Left ventricle myocardium inferior (tissue), 1 donor: Measurements from ENCODE around the gene TULP1. TPM values are rescaled to one million over a fixed set of nuclear protein-coding genes. Genes with fewer than 3 reads are reported as not detected.
A peak's percentile ranks its signal among the peaks of the same experiment; 100 is the strongest.

Source experiments
- DNase-seq: peaks from one replicate; pipeline ENCODE4 v3.0.0-alpha.2; 2020
- H3K27ac ChIP-seq: fragments of 200-600 bp; replicated peaks from 2 replicates; pipeline ENCODE4 v1.8.0; 2021
- H3K27me3 ChIP-seq: fragments of 200-600 bp; 2 replicates; pipeline ENCODE4 v1.8.0; 2021; ENCODE audit warnings: low read depth
- H3K36me3 ChIP-seq: fragments of 200-600 bp; 2 replicates; pipeline ENCODE4 v1.8.0; 2021
- H3K4me1 ChIP-seq: fragments of 200-600 bp; 2 replicates; pipeline ENCODE4 v1.8.0; 2021
- H3K4me3 ChIP-seq: fragments of 200-600 bp; 2 replicates; pipeline ENCODE4 v1.8.0; 2021; ENCODE audit warnings: mild to moderate bottlenecking, moderate library complexity
- H3K9me3 ChIP-seq: fragments of 200-600 bp; replicated peaks from 2 replicates; pipeline ENCODE4 v1.8.0; 2021
- intact Hi-C: fragments of 100-400 bp; cut with micrococcal nuclease; formaldehyde crosslinking; loops from one replicate; pipeline ENCODE4 v1.11.0; 2022
- total RNA-seq: library from RNA; stranded (reverse); fragmentation: NEBNext Ultra II Directional; extraction: Animal tissue kit (Norgen Biotek cat#: 25700); gene quantifications from one replicate; pipeline ENCODE4 v1.2.1, GENCODE V29; 2021
- TF ChIP-seq, protein P1 (sequence below): fragments of 200-600 bp; IDR thresholded peaks from 2 replicates; pipeline ENCODE4 v1.8.0; 2021; ENCODE audit warnings: antibody characterized with exemption, mild to moderate bottlenecking, borderline replicate concordance
- donor health status: DM: no; HTN: yes; CAD: no; lungs with severe emphysema.

The TULP1 gene
- total RNA-seq, 1 donor from 2014 or later: not detected

DNA sequence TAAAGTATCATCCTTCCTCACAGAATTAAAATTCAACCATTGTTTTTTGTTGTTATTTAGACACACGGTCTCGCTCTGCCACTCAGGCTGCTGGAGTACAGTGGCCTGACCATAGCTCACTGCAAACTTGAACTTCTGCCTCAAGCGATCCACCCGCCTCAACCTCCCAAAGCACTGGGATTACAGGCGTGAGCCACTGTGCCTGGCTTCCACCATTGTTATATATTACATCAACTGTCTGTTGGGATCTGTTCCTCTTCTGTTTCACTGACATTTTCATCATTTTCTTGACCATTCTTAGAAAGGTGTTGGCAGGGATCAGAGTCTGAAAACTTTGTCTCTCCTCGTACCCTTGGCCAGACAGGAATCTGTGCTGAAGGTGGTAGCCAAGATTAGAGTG lies 21.3 kb upstream of the TULP1 start:
- Histone ChIP-seq H3K4me3 (no peak overlapping the region), H3K9me3 (no peaks in the 10 kb centered on the region), H3K27ac (no peak overlapping the region), H3K4me1 (no peaks in the 10 kb centered on the region), H3K27me3 (peaks cover 39% of the 10 kb centered on the region), H3K36me3 (no peaks in the 10 kb centered on the region)
- intact Hi-C loops: no loop called here
- no peak for DNase-seq
- TF ChIP-seq, protein P1, sequence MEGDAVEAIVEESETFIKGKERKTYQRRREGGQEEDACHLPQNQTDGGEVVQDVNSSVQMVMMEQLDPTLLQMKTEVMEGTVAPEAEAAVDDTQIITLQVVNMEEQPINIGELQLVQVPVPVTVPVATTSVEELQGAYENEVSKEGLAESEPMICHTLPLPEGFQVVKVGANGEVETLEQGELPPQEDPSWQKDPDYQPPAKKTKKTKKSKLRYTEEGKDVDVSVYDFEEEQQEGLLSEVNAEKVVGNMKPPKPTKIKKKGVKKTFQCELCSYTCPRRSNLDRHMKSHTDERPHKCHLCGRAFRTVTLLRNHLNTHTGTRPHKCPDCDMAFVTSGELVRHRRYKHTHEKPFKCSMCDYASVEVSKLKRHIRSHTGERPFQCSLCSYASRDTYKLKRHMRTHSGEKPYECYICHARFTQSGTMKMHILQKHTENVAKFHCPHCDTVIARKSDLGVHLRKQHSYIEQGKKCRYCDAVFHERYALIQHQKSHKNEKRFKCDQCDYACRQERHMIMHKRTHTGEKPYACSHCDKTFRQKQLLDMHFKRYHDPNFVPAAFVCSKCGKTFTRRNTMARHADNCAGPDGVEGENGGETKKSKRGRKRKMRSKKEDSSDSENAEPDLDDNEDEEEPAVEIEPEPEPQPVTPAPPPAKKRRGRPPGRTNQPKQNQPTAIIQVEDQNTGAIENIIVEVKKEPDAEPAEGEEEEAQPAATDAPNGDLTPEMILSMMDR: no peak

DNA sequence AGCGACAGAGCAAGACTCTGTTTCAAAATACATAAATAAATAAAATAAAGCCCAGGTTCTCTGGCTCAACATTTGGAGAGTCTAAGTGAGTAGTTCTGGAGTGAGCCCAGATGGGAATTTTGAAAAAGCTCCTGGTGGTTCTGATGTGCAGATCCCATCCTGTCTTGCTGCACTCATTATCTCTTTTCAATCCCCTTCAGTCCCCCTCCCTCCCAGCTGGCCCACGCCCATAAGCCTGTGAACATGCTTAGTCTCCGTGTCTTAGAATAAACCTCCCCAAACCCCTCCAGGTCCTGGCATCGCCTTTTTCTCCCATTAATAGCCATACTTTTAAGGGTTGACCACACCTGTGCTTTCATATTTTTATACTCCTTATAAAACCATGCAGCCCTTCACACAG lies 19.4 kb upstream of the TULP1 start:
- Histone ChIP-seq H3K27ac (no peak overlapping the region), H3K4me1 (no peaks in the 10 kb centered on the region), H3K4me3 (no peak overlapping the region), H3K36me3 (no peaks in the 10 kb centered on the region), H3K9me3 (no peaks in the 10 kb centered on the region), H3K27me3 (peaks cover 40% of the 10 kb centered on the region)
- DNase-seq: no peak
- intact Hi-C loops: no loop called here
- TF ChIP-seq, protein P1: no peak

DNA sequence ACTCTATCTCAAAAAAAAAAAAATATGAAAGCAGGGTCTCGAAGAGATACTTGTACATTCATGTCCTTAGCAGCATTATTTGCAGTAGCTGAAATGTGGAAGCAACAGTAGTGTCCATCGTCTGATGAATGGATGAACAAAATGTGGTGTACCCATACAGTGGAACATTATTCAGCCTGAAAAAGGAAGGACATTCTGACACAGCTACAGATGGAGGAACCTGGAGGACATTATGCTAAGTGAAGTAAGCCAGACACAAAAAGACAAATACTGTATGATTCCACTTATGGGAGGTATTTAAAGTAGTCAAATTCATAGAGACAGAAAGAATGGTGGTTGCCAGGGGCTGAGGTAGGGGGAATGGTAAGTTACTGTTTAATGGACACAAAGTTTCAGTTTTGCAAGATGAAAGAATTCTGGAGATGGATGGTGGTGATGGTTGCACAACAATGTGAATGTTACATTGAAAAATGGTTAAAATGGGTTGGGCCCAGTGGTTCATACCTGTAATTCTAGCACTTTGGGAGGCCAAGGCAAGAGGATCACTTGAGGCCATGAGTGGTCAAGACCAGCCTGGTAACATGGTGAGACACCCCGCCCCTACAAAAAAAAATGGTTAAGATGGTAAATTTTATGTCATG lies 11.8 kb upstream of the TULP1 start:
- H3K27me3 ChIP-seq: peaks cover 13% of the 10 kb centered on the region
- intact Hi-C loops: loop anchor here (5.0 kb wide), 1 partner anchor 213 kb away; the partner anchor contains the start of gene ARMC12
- H3K36me3 ChIP-seq: no peaks in the 10 kb centered on the region
- TF ChIP-seq, protein P1: no peak
- H3K27ac ChIP-seq: no peak overlapping the region
- H3K4me1 ChIP-seq: no peaks in the 10 kb centered on the region
- no peaks in the 10 kb centered on the region for H3K9me3 ChIP-seq
- no peak overlapping the region for H3K4me3 ChIP-seq
- no peak for DNase-seq

DNA sequence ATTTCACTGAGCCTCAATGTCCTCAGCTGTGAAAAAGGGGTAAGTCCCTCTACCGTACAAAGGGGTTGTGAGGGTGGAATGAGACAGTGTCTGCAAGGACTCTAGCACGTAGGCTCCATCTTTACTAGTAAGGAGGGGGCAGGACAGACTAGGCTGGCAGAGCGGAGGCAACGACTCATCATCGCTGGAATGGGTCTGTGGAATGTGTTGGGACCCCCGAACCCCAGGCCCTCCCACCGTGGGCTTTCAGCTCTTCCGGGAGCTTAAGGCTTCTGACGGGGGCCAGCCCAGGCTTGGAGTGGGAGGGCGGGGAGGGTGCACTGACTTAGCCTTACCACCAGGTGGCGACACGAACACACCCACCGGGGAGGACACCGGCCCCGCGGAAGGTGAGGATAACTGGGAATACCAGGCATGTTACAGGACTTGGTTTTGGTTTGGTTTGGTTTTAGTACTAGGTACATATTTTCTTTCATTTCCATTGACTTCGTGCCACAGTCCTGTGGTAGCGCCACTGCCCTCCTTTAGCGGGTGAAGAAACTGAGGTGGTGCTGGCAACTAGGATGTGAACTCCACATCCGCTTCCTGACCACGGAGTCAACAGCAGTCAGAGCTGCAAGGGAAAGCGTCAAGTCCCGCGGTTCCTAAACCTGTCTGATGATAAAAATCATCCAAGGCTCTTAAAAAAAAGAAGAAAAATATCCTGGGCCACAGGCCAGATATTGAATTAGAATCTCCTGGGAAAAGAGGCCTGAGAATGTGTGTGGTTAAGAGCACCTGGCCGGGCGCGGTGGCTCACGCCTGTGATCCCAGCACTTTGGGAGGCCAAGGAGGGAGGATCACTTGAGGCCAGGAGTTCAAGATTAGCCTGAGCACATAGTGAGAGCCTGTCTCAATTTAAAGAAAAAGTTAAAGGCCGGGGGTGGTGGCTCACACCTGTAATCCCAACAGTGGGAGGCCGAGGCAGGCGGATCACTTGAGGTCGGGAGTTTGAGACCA lies 10.3 kb upstream of the TULP1 start:
- DNase-seq: peak; percentile 62
- Histone ChIP-seq H3K9me3 (no peaks in the 10 kb centered on the region), H3K4me3 (peak overlapping the region; percentile 50), H3K4me1 (no peaks in the 10 kb centered on the region), H3K27ac (no peak overlapping the region), H3K27me3 (peaks cover 7% of the 10 kb centered on the region), H3K36me3 (no peaks in the 10 kb centered on the region)
- TF ChIP-seq, protein P1: peak; percentile 100
- intact Hi-C loops: loop anchor here (5.0 kb wide), 1 partner anchor 214 kb away; the partner anchor contains the start of gene ARMC12

DNA sequence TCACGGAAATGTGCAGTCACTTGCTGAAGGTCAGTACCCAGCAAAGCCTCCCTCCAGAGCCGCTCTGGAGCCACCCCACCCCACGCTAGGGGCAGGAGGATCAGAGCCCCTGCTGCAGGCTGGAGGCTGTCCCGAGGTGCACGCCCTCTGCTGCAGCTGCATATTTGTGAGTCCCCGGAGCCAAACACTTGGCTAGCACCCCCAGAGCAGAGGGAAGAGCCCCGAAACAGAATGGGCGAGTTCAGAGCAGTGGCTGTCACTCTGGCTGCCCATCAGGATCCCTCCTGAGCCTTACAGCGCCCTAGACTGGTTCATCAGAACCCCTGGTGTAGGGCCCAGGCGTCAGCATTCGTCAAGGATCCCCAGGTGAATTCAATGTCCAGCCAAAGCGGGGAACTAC lies 9.5 kb upstream of the TULP1 start:
- H3K27me3 ChIP-seq: peaks cover 7% of the 10 kb centered on the region
- DNase-seq: no peak
- TF ChIP-seq, protein P1: no peak
- no peak overlapping the region for H3K4me3 ChIP-seq
- H3K36me3 ChIP-seq: no peaks in the 10 kb centered on the region
- no peaks in the 10 kb centered on the region for H3K4me1 ChIP-seq
- H3K27ac ChIP-seq: no peak overlapping the region
- H3K9me3 ChIP-seq: no peaks in the 10 kb centered on the region
- intact Hi-C loops: loop anchor here (5.0 kb wide), 1 partner anchor 215 kb away; the partner anchor contains the start of gene ARMC12
